Ishikawa (cell line): ENCODE measurements around the gene UQCC2.

Source experiments
- EP300 ChIP-seq: IDR thresholded peaks from 2 replicates; pipeline ENCODE4 v1.6.1; 2012; ENCODE audit warnings: borderline replicate concordance
- RAD21 ChIP-seq: IDR thresholded peaks from 2 replicates; pipeline ENCODE4 v1.6.1; 2012; ENCODE audit warnings: low read depth
- TAF1 ChIP-seq: IDR thresholded peaks from 2 replicates; pipeline ENCODE4 v1.6.1; 2012; ENCODE audit warnings: low read depth, mild to moderate bottlenecking
- TF ChIP-seq, protein P1 (sequence below): IDR thresholded peaks from 2 replicates; pipeline ENCODE4 v1.6.1; 2012; ENCODE audit warnings: low read depth, mild to moderate bottlenecking

DNA sequence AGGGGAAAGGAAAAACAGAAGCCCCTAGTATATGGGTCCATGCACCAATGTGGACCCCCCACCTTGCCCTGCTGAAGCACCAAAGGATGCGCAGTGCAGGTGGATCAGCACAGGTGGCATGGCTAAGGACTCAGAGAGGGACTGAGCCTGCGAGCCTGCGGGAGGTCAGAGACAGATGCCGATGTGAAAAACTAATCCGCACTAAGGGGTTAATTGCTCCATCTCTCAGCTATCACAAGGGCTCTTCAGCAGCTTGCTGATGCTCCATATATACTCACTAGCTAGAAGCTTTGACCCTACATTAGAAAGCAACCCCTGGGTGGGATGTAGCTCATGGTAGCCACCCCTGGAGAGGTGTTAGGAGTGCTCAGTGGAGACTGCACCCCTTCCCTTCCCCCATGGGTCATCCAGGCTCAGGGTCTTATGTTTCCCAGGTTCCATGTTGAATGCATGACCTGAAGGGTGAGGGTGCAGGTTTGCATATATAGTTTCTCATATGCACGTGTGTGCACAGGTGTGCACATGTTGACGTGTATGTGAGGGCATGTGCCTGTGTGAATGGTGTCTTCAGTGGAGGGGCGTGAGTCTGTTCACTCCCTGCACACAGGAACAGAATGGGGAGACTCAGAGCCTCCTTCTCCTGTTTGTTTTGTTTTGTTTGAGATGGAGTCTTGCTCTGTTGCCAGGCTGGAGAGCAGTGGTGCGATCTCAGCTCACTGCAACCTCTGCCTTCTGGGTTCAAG is 48.6 kb upstream of the UQCC2 start:
- TF ChIP-seq RAD21 (no peak), EP300 (no peak), TAF1 (no peak)
- TF ChIP-seq, protein P1, sequence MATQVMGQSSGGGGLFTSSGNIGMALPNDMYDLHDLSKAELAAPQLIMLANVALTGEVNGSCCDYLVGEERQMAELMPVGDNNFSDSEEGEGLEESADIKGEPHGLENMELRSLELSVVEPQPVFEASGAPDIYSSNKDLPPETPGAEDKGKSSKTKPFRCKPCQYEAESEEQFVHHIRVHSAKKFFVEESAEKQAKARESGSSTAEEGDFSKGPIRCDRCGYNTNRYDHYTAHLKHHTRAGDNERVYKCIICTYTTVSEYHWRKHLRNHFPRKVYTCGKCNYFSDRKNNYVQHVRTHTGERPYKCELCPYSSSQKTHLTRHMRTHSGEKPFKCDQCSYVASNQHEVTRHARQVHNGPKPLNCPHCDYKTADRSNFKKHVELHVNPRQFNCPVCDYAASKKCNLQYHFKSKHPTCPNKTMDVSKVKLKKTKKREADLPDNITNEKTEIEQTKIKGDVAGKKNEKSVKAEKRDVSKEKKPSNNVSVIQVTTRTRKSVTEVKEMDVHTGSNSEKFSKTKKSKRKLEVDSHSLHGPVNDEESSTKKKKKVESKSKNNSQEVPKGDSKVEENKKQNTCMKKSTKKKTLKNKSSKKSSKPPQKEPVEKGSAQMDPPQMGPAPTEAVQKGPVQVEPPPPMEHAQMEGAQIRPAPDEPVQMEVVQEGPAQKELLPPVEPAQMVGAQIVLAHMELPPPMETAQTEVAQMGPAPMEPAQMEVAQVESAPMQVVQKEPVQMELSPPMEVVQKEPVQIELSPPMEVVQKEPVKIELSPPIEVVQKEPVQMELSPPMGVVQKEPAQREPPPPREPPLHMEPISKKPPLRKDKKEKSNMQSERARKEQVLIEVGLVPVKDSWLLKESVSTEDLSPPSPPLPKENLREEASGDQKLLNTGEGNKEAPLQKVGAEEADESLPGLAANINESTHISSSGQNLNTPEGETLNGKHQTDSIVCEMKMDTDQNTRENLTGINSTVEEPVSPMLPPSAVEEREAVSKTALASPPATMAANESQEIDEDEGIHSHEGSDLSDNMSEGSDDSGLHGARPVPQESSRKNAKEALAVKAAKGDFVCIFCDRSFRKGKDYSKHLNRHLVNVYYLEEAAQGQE, result no peak
